Fibroblast of skin of scalp (primary cell): ENCODE results near the gene MAP3K4.
"Not testable (repeated sequence)": the region's sequence is repeated elsewhere in the genome, so short reads cannot be mapped to it uniquely, and the experiment has no call there.

Experiments
- DNase-seq: peaks from one replicate; pipeline ENCODE4 v3.0.0-alpha.2; 2013

The MAP3K4 gene

DNA sequence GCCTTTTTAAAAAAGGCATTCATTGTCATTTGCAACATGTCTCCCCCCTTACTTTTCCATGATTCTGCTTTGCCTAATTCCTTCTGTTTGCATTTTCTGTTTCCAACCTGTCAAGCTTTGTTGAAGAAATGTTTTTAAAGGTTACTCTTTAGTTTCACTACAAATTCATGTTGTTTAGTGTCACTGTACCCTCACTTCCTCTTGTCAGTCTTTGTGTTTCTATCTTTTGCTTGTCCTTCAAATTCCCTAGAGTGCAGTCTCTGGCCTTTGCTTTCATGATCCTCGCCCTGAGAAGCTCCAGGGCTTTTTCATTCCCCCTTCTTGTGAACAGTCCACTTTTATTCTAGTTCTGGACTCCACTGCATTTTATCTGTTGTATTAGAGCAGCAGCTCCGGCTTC, 90.6 kb downstream of the MAP3K4 start:
- DNase-seq: no peak

DNA sequence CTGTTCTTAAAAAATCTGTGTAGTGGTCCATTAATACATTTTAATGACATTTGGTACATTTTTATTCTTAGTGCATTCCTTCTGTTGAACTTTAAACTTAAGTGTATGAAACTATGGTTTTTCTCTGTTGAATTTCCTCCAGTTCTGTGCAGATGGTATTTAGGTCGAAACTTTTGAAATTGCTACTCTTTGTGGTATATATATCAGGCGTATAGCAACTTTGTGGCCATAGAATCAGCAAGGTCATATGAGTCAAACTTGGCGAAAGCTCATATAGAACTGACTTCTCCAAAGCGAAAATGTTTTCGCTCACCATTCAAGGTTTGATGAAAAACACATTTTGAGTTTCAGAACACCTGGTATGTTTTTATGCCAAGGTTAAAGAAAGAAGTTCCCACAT, 93.7 kb downstream of the MAP3K4 start:
- no peak for DNase-seq

- DNase-seq: peak; percentile 18
Measured at GRCh38 chr6:161088676-161089328, 97.2 kb downstream of the MAP3K4 start.

DNA sequence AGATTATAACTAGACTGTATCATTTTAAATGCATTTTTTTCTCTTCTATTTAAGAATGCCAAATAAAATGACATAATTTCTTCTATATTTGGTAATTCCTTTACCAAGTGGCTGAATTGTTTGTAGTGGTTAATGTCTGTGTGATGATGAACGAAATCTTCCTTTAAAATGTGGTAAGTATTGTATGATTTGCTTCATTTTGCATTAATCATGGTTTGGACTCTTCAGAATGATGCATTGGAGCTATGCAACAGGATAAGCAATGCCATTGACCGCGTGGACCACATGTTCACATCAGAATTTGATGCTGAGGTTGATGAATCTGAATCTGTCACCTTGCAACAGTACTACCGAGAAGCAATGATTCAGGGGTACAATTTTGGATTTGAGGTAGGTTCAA, 99.6 kb downstream of the MAP3K4 start:
- DNase-seq: peak; percentile 29

- peak; percentile 48 for DNase-seq
Measured at GRCh38 chr6:161091972-161092701, 100.6 kb downstream of the MAP3K4 start.

DNA sequence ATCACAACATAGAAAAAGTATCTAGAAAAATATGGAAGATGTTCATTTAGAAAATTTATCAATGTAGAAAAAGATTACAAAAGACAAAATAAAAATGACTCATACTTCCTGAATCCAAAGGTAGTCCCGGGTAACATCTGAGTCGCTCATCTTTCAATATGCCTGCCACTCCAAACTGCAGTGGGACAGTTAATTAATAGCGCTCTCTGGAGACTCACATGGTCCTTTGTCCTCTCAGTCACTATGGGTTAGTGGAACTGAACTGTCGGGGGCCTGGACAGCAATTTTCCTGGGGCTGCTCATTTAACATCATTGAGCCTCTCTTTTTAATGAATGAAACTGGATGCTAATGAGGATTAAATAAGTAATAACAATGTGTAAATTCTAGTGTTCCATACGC, 103.4 kb downstream of the MAP3K4 start:
- no peak for DNase-seq

- DNase-seq: no peak
Measured at GRCh38 chr6:161095916-161096315, 104.3 kb downstream of the MAP3K4 start.

DNA sequence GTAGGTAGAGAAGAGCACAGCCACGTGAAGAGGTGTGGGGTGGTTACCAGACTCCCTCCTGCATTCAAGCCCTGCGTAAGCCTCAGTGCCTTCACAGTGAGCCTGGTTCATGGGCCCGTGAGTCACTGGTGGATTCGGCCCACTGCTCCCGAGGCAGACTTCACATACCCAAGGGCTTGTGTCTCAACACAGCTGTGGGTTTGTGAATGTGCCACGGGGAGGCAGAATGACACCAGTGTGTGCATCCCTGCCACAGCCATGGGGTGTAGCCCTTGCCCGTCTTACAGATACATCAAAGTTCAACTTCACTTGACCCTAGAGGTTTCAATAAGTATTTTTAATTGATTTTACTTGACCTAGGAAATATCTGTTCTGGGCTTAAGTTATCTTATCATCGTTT, 108.5 kb downstream of the MAP3K4 start:
- DNase-seq: no peak

GRCh38 chr6:161101517-161101916, 109.9 kb downstream of the MAP3K4 start:
- peak; percentile 18 for DNase-seq

DNA sequence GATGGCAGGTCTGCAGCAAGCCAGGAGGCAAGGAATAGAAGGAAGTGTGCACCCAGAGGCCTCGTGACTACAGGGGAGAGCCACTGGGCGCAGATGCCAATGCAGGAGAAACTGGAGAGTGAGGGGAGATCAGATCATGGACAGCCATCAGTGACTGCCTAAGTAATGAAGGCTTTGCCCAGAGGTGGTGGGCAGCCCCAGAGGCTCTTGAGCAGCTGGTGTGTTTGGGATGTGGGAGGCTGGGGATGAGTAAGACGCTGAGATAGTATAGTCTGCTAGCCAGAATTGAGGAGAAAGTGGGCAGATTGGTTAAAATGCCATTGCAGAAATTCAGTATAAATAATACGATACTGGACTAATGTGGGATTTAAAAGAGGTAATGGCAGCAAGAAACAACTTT, 111.9 kb downstream of the MAP3K4 start:
- no peak for DNase-seq

- no peak for DNase-seq
Measured at GRCh38 chr6:161104966-161105365, 113.4 kb downstream of the MAP3K4 start.

DNA sequence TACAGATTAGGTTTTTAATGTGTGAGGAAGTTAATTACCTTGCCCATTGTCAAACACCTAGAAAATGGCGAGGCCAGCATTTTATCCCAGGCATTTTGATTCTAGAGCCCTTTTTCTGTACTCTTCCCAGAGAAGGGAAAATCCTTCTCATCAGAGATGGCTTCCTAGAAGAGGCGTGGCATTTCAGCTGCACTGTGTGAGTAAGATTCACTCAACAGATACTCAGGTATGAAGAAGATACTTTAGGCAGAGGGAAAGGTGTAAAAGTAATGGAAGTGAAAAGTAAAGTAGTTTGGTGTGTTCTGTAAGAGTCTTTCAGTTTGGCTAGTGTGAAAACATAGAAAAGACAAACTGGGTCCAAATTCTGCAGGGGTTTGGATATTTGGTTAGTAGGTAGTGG, 113.8 kb downstream of the MAP3K4 start:
- no peak for DNase-seq

DNA sequence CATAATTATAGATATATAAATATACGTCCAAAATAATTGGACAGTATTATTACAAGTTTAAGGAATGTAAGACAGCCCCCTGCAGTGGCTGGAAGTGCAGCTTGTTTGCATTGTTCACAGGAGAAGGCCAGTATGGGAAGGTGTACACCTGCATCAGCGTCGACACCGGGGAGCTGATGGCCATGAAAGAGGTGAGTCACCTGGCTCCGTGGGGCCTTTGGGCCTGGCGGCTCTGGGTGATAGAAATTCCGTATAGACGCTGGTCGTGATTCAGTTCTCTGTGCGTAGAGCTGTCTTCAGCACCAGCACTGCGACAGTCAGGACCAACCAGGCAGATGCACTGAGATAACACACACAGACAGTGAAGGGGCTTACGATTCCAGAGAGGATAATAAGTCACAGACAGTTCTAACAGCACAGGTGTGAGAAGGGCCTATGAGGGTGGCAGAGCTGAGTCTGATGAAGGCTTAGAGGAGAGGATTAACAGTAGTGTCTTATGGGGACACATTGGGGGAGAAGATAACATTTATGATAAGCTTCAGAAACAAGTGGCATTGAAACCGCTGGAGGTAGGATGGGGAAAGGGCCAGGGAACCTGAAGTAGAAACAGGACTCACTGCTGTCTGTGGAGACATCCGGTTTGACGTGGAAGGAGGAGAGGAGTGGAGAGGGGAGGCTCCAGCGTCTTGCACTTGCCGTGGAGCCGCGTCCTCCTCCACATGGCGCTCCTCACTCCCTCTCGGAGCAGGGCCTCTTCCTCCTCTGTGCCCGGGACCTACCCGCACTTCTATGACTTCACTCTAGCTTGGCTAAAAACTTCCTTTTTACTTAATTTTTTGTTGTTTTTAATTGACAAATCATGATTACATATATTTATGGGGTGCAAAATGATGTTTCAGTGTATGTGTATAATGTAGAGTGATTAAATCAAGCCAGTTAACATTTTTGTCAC, 116.5 kb downstream of the MAP3K4 start:
- no peak for DNase-seq

DNA sequence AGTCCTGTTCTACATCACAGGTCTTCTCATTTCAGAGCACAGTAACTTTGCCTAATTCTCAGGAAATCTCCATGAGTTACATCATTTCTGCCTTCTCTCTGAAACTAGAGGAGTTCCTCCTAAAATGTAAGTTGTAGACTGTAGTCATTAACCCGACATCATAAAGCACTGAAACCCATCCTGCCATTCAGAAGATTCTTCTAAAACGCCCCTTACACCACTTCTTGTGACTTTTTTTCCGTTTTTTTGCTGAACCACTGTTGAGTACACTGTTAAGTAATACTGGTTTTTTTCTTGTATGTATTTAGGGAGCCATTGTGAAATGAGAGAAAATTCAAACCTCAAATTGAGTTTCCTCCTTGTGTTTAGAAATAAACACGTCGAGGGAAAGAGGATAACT, 117.3 kb downstream of the MAP3K4 start:
- DNase-seq: no peak

DNA sequence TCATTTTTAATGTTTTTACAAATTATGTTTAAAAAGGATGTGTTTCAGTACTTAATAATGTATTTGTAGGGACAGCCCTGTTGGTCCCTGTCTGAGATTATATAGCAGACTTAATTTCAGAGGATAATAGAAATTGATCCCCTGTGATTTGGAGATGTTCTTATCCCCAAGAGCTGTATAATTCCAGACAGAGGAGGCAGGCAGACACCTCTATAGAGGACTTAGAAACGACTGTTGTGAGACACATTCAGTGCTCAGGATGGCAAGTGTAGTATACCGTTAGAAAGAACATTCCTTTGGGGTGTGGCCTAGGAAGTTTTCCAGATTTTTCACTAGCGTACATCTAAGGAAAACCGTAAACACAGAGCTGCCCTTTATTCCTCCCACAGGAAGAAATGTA, 117.8 kb downstream of the MAP3K4 start:
- no peak for DNase-seq

GRCh38 chr6:161110028-161110779, 118.6 kb downstream of the MAP3K4 start:
- DNase-seq: no peak

DNA sequence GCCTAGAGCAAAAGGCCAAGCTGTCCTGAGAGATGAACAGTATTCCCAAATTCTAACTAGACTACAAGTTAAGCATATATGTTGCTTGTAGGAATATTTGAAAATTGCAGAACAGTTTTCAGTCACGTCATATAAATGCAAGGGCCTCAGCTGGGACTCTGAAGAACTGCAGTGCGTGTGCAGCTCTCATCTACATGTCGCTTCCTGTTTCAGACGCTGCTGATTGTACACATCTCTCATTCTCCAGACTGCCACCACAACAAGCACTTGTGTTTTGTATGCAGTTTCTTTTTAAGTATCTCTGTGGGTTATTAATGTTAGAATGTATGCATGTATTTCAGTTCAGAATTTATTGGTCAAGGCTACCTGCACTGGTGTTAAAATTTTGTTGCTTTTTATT, 119.7 kb downstream of the MAP3K4 start:
- DNase-seq: no peak

- DNase-seq: no peak
Measured at GRCh38 chr6:161115468-161115867, 123.9 kb downstream of the MAP3K4 start.

- DNase-seq: no peak
Measured at GRCh38 chr6:161116554-161116953, 125.0 kb downstream of the MAP3K4 start.

- DNase-seq: no peak
Measured at GRCh38 chr6:161117308-161117707, 125.7 kb downstream of the MAP3K4 start.

- no peak for DNase-seq
Measured at GRCh38 chr6:161117942-161118341, 126.4 kb downstream of the MAP3K4 start.

DNA sequence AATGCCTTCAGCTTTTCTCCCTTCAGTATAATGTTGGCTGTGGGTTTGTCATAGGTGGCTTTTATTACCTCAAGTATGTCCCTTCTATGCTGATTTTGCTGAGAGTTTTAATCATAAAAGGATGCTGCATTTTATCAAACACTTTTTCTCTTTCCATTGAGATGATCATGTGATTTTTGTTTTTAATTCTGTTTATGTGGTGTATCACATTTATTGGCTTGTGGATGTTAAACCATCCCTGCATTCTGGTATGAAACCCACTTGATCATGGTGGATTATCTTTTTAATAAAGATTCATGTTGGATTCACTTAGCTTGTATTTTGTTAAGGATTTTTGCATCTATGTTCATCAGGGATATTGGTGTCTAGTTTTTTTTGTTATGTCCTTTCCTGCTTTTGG, 131.8 kb downstream of the MAP3K4 start:
- not testable (repeated sequence) for DNase-seq

DNA sequence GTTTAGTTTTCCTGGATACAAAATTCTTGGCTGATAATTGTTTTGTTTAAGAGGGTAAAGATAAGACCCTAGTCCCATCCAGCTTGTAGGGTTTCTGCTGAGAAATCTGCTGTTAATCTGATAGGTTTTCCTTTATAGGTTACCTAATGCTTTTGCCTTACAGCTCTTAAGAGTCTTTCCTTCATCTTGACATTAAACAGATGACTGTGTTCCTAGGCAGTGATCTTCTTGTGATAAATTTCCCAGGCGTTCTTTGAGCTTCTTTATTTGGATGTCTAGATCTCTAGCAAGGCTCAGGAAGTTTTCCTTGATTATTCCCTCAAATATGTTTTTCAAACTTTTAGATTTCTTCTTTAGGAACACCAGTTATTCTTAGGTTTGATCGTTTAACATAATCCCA, 134.0 kb downstream of the MAP3K4 start:
- DNase-seq: no peak
